Progenitor cell of endocrine pancreas (in vitro differentiated cells): Measurements from ENCODE around the gene ZNF185. TPM values are rescaled to one million over a fixed set of nuclear protein-coding genes. Genes with fewer than 3 reads are reported as not detected.

ENCODE experiments used
- DNase-seq: peaks from one replicate; pipeline ENCODE4 v3.0.0; 2021; ENCODE audit warnings: low spot score; ENCODE audit not compliant: unreplicated experiment
- H3K27ac Mint-ChIP-seq: 2 replicates; pipeline ENCODE4 v1.8.0; 2021; ENCODE audit warnings: mild to moderate bottlenecking, moderate library complexity, mixed read lengths
- H3K27me3 Mint-ChIP-seq: 2 replicates; pipeline ENCODE4 v1.8.0; 2021; ENCODE audit warnings: mixed read lengths
- H3K36me3 Mint-ChIP-seq: 2 replicates; pipeline ENCODE4 v1.8.0; 2022; ENCODE audit warnings: mixed read lengths; ENCODE audit not compliant: insufficient read depth
- H3K4me1 Mint-ChIP-seq: 2 replicates; pipeline ENCODE4 v1.8.0; 2021; ENCODE audit warnings: low read depth, mixed read lengths
- H3K4me3 Mint-ChIP-seq: 2 replicates; pipeline ENCODE4 v1.8.0; 2021; ENCODE audit warnings: low read depth, mild to moderate bottlenecking, moderate library complexity, mixed read lengths
- H3K9me3 Mint-ChIP-seq: 2 replicates; pipeline ENCODE4 v1.8.0; 2021; ENCODE audit warnings: low read depth, mixed read lengths
- total RNA-seq: library from RNA; stranded (reverse); gene quantifications from 2 replicates; pipeline ENCODE4 v1.2.1, GENCODE V29; 2021
- TF ChIP-seq, protein P1 (sequence below): fragments of 200-600 bp; sonication (generic); IDR thresholded peaks from one replicate; pipeline ENCODE4 v1.5.0; 2021; ENCODE audit warnings: antibody characterized with exemption, mild to moderate bottlenecking; ENCODE audit not compliant: unreplicated experiment

The ZNF185 gene
- total RNA-seq, 1 donor from 2014 or later = 10.1 TPM

DNA sequence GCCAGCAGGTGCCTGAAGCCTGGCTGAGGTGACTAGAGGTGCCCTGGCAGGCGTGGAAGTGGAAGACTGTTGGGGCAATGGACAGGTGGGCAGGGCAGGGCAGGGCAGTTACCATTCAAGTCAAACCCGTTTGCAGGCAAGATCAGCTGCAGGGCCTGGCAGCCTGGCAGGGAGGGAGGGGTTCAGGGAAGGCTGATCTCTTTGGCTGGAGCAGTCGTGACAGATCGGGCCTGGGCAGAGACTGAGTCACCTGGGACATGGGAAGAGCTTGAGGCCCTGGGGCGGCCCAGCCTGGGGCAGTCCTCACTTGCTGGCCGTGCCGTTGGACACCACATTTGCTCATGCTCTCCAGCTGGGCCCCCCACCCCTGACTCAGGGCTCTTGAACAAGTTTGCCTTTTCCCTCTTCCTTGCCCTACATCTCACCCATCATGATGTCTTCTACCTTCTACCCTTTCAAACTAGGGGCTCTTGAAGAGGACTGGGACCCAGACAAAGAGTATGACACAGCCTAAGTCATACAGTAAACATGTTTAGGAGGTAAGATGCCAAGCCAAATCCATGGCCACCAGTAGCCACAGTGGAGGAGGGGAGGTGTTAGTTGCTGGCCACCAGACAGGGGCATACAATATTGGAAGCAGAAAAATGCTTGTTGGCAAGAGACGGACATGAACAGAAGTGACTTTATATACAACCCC is 2.0 kb upstream of the ZNF185 start:
- Mint-ChIP-seq H3K4me1 (peaks cover 3% of the 10 kb centered on the region), H3K27ac (no peak overlapping the region), H3K4me3 (no peak overlapping the region), H3K9me3 (peaks cover 18% of the 10 kb centered on the region), H3K27me3 (peaks cover 28% of the 10 kb centered on the region), H3K36me3 (peaks cover 2% of the 10 kb centered on the region)
- no peak for DNase-seq
- TF ChIP-seq, protein P1, sequence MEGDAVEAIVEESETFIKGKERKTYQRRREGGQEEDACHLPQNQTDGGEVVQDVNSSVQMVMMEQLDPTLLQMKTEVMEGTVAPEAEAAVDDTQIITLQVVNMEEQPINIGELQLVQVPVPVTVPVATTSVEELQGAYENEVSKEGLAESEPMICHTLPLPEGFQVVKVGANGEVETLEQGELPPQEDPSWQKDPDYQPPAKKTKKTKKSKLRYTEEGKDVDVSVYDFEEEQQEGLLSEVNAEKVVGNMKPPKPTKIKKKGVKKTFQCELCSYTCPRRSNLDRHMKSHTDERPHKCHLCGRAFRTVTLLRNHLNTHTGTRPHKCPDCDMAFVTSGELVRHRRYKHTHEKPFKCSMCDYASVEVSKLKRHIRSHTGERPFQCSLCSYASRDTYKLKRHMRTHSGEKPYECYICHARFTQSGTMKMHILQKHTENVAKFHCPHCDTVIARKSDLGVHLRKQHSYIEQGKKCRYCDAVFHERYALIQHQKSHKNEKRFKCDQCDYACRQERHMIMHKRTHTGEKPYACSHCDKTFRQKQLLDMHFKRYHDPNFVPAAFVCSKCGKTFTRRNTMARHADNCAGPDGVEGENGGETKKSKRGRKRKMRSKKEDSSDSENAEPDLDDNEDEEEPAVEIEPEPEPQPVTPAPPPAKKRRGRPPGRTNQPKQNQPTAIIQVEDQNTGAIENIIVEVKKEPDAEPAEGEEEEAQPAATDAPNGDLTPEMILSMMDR = no peak

DNA sequence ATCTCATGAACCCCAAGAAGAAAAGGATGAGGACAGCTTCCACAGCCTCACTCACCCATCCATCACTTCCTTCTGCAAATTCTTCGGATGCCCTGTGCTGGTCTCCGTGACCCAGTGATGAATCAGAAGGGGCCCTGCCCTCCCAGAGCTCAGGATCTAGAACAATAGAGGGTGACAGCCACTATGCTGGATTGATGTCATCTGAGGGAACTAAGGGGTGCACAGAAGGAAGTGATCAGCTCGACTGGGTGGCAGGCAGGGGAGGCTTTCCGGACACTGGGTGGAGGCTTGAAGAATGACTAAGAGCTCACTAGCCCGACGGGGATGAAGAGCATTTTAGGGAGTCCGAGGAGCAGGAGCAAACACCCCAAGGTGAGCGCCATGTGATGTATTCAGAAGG is 1.4 kb upstream of the ZNF185 start:
- Mint-ChIP-seq H3K4me1 (peaks cover 3% of the 10 kb centered on the region), H3K4me3 (peak overlapping the region; percentile 41), H3K27me3 (peaks cover 23% of the 10 kb centered on the region), H3K36me3 (no peaks in the 10 kb centered on the region), H3K9me3 (peaks cover 13% of the 10 kb centered on the region), H3K27ac (peak overlapping the region; percentile 7)
- no peak for DNase-seq
- TF ChIP-seq, protein P1 = no peak

DNA sequence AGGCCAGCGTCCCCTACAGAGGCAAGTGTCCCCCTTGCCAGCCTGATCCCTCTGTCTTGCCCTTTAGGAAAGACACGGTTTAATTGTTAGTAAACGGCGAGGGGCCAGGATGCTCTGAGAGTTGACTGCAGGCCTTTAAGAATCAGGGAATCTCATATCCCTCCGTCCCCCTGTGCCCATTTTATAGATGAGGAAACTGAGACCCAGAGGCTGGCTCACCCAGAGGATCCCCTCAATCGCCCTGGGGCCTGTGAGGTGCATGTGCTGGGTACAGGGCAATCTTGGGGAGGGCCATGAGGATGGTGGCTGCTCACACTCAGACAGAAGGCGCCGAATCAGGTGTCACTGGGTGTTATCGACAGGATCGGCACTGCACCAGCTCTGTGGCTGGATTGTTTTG is 575 bp downstream of the ZNF185 start:
- Mint-ChIP-seq H3K27me3 (peaks cover 21% of the 10 kb centered on the region), H3K4me1 (peaks cover 3% of the 10 kb centered on the region), H3K36me3 (no peaks in the 10 kb centered on the region), H3K4me3 (peak overlapping the region; percentile 50), H3K27ac (no peak overlapping the region), H3K9me3 (peaks cover 13% of the 10 kb centered on the region)
- TF ChIP-seq, protein P1 = no peak
- DNase-seq = no peak

DNA sequence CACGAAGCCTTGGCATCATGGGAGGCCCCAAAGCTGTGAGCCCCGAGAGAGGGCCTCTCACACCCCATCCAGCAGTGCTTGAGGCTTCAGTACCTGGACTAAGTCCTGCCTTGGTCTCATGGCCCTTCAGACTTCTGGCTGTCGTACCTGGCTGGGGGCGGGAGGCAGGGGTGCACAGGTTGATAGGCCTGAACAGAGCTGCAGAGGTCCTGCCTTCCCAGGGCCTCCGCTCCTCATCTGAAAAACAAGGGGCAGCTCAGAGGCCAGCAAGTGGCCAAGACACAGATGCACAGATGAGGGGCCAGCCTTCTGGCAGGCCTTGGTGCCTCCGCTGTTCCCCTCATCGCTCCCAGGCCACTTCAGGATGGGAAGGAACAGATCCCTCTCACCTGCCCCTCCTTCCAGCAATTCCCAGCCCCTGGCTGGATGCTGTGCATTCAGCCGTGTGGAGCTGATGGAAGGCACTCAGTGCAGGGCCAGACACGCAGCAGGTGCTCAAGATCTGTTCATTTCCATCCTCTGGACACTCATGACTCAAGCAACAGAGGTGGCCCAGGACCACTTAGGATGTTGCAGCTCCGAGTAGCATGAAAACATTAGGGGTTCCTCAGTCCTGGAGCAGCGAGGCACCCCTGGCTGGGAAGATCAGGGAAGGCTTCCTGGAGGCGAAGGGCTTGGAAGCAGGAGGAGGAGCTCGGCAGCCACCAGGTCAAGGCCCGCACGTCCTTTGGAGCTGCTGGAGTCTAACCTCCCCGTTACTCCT is 1.4 kb downstream of the ZNF185 start:
- Mint-ChIP-seq H3K36me3 (no peaks in the 10 kb centered on the region), H3K4me3 (peak overlapping the region; percentile 44), H3K4me1 (peaks cover 3% of the 10 kb centered on the region), H3K27ac (no peak overlapping the region), H3K9me3 (peaks cover 13% of the 10 kb centered on the region), H3K27me3 (peaks cover 19% of the 10 kb centered on the region)
- TF ChIP-seq, protein P1 = no peak
- DNase-seq = no peak

DNA sequence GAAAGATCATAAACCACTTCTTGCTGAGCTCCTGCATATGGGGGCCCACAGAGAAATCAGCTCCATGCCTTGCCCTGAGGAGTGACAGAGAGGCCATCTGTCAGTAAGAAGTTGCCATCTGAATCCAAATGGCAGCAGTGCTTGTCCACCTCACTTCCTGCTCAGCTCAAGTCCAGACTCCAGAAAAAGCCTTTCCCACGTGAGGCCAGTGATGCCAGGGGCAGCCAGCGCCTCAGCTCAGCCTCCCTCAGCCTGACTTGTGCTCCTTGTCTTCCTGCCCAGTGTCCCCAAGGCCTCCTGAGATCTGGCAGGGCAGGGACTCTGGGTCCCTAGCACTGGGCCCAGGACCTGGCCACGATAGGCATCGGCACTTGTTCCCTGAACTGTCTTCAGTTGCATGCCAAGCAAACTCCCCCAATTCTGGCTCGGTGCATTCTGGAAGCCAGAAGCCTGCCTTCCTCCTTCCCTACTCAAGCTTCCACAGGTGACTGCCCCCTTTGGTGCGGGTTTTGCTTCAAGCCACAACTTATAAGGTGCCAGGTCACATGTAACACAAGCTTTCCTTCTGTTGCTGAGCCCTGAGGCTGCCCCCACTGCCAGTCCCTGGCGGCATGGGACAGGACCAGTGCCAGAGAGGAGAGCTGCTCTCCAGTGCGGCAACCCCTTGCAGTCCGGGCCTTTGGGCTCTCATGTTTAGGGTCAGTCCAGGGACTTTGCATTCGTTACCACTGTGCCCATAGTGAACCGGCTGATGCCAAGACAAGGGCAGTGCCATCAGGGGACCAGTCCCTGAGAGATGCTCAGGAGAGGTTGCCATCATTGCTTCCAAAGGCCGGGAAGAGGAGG is 2.2 kb downstream of the ZNF185 start:
- TF ChIP-seq, protein P1 = no peak
- peaks cover 13% of the 10 kb centered on the region for H3K9me3 Mint-ChIP-seq
- H3K4me3 Mint-ChIP-seq = no peak overlapping the region
- H3K4me1 Mint-ChIP-seq = peaks cover 3% of the 10 kb centered on the region
- H3K27me3 Mint-ChIP-seq = peaks cover 18% of the 10 kb centered on the region
- H3K36me3 Mint-ChIP-seq = no peaks in the 10 kb centered on the region
- DNase-seq = no peak
- H3K27ac Mint-ChIP-seq = no peak overlapping the region
